IPS-NIHi7 (cell line): ENCODE data around the gene MET.
"Not testable (repeated sequence)": the region's sequence is repeated elsewhere in the genome, so short reads cannot be mapped to it uniquely, and the experiment has no call there.

Experiments used
- DNase-seq: peaks from one replicate; pipeline ENCODE4 v3.0.0; 2012; ENCODE audit warnings: mixed read lengths; ENCODE audit errors: extremely low spot score

MET gene

DNA sequence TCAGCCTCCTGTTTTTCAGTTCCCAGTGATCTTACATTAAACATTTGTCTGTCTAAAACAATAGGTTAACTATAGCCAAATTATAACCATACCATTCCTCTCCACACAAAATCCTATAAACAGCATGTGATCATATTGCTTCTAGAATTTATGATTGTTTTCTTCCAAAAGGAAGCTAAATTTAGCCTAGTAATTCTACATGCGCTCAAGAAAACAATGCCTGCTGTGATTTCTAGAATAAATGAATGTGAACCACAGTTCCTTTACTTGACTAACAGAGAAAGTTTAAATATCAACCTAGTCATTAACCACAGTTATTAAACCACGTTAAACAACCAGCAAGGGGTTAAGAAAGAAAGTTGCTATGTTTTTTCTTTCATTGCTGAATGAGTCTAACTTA, 26.4 kb downstream of the MET start:
- DNase-seq, result no peak

DNA sequence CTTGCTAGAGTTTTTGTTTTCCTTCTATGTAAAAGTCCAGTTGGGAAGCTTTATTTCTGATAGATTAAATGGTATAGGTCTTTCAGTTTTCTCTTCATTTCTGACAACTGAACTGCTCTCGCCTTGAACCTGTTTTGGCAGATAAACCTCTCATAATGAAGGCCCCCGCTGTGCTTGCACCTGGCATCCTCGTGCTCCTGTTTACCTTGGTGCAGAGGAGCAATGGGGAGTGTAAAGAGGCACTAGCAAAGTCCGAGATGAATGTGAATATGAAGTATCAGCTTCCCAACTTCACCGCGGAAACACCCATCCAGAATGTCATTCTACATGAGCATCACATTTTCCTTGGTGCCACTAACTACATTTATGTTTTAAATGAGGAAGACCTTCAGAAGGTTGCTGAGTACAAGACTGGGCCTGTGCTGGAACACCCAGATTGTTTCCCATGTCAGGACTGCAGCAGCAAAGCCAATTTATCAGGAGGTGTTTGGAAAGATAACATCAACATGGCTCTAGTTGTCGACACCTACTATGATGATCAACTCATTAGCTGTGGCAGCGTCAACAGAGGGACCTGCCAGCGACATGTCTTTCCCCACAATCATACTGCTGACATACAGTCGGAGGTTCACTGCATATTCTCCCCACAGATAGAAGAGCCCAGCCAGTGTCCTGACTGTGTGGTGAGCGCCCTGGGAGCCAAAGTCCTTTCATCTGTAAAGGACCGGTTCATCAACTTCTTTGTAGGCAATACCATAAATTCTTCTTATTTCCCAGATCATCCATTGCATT, 27.1 kb downstream of the MET start:
- no peak for DNase-seq

DNA sequence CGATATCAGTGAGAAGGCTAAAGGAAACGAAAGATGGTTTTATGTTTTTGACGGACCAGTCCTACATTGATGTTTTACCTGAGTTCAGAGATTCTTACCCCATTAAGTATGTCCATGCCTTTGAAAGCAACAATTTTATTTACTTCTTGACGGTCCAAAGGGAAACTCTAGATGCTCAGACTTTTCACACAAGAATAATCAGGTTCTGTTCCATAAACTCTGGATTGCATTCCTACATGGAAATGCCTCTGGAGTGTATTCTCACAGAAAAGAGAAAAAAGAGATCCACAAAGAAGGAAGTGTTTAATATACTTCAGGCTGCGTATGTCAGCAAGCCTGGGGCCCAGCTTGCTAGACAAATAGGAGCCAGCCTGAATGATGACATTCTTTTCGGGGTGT, 27.7 kb downstream of the MET start:
- no peak for DNase-seq

DNA sequence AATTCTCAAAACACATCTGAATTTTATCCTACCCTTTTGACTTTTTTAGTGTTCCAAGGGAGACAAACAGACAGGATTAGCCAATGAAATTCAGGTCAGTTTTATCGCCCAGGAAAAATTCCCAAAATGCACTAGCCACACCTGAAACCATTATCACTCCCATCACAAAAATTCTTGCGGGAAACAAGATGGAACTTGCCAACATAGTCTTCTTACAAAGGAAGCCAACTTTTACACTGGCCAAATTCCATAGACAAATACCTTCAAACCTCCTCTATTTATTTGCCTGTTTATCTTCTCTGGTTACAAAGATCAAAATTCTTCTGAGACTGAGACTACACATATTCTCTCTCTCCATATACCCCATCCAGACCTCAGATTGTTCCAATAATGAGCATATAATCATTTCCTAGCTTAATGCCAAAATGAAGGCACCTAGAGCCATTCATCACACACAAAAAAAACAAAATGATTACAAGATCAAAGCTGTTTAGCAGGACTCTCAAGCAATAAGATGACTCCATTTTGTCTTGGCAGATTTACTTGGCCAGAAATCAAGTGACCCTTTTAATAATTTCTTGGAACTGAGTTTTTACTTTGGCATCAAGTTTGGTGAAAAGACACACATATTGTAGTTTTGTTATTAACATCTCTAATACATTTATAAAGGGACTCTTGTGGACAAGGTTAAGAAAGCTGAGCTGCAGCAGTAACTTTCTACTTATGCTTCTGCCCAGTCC, 30.2 kb downstream of the MET start:
- no peak for DNase-seq

DNA sequence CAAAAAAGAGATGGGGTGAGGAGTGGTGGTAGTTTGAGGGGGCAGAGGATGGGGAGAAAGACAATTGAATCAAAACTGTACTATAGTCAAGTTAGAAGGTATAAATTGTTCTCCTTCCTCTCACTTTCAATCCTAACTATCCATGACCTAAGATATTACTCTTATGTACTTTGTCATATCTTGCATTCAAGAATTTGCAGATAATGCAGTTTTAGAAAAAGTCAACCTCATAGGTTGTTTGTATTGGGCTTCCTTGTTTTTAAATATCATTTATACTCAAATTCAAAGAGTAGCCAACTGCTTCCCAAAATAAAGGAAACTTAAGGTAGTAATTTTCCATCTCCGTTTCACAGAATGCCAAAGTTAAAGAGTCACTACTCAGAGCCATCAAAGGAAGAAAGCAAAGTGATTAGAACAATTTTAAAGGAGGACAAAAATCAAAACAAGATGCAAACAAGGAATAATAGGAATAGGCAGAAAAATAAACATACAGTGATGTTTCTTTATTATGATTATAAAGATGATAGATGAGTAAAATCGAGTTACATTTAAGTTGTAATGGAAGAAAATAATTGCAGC, 32.7 kb downstream of the MET start:
- no peak for DNase-seq

DNA sequence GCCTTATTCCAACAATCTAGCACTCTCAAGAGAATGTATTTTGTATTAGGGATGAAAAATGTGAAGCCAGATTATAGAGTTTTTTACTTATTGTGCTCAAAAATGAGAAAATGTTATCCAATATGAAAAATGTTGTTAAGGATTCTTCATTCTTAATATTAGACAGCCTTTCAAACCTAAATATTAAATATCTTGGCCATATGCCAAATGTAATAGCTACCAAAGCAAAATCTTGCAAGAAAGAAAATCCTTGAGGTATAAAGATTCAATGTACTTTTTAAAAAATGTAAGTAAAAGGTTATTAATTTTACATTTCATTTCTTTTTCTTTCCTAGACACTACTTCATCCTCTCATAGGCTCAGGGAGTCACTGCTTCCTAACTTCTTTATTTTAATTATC, 33.4 kb downstream of the MET start:
- DNase-seq, result no peak

DNA sequence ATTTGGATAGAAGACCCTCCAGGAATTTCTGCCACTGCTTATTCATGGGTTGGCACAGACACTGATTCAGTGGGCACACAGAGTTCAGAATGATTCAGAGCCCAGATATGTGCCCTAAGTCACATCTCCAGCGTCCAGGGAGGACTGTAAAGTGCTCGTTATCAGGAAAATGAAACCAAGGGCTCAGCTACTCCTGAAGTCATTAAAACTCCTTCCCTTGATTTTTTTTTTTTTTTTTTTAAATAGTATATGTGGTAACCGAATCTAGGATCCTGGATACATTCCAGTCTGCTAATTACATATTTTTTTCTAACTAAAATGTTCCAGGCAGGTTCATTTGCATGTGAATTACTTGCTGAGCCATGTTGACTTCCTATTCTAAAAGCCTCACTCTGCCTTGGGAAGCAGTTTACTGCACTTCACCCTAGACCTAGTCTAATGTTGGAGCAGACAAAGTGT, 34.7 kb downstream of the MET start:
- DNase-seq, result no peak

DNA sequence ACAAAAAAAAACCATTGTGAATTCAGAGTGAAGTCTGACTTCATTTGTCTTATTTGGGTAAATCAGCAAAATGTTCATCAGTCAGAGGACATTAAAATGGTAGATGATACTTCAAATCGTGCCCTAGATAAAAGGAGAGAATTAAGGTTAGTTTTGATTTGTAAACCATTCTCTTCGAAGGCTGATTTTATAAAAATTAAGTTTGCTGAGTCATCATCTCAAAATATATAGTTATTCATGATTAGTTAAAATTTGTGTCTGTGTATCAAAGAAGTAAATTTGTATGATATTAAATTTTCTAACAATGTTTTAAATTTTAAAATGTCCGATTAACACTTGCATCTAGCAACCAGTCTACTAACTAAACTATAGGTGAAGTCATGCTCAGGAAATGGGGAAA, 35.3 kb downstream of the MET start:
- DNase-seq, result no peak

DNA sequence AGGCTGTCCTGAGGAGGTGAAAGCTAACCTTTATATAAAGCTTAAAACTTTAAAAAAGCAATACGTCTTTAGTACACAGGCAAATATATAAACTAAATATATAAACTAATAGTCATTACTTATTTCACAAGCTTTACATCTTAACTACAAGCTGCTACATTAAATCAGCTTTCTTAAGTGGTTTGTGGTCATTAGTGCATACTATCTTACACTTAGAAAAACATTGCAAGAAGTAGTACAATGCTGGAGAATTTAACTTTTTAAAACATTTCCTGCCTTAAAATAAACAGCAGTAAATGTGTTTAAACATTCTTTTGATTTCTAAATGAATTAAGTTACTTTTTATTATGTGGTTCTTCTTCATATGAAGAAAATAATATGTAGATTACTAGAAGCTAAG, 36.3 kb downstream of the MET start:
- DNase-seq, result no peak

DNA sequence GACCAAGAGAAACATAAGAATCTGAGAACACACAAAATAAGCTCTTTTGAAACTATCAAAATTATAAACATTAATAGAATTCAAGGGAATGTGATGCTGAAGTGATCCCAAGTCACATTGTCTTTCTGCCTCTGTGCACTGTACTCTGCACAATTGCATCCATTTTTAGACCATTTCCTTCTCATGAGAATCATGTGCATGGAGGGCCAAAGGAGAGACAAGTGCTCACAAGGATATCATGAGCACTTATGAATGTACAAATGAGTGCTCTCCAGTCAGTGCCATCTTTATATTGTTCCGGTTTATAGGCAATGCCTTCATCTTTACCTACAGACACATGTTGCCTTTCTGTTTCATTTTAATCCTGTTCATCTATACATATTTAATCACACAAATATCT, 36.9 kb downstream of the MET start:
- DNase-seq, result no peak

DNA sequence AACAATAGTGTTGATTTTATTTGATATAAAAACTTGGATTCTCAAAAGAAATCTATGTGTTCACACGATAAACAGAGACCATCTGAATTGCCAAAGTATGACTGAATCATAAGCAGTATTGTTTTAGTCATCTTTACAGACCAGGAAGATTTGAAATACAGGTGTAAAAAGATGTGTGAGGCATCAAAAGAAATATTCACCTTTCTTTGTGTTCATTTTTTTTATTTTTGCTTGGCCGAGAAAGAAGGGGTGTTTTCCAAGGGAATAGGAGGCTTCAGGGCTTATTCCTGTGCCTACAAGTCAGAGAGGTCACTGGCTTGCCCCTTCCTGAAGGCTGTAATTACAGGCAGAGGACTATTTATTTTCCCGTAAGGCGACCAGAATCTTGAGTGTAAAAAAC, 37.3 kb downstream of the MET start:
- no peak for DNase-seq

DNA sequence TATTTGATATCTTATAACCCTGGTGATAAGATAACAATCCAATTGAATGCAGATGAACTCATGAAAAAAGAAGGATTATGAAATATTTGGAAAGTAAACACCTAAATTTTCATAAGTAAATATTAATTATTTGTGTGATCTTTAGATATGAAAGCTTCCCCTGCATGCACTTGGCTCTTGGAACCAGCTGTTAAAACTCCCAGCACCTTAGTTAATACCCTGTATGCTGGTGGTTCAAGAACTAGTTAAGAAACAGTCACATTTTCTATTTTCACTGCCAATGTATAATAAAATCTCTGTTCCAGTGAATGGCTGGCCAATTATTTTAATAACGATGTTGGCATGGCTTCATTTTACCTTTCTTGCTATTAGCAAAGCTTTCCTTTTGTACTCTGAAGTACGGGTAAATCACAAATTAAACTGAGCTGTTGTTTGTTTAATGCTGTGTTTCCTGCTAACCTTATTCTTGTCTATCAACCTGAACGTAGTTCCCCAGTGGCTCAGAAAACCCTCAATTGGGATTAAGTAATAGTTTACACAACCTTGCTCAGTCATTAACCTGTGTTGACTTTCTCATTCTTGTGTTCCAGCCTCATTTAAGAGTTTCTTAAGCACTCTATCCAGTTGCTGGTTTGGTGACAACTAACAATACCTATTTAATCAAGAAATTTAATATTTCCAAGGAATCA, 38.9 kb downstream of the MET start:
- no peak for DNase-seq

DNA sequence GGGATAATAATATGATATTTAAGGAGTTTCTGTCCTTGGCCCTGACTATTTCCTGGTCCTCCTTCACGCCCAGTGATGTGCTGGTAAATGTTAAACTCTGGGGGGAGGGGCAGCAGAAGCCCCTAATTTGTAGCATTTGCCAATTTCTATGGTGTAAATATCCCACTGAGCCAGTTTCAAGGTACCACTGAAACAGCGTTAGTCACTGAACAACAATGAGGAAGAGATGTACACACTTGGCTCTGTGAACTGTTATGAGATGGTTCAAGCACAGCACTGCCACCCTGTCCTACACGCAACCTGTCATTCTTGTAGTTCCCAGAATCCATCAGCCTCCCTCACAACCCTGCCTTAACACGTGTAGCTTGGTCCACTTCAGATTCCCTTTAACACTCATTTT, 39.8 kb downstream of the MET start:
- DNase-seq, result no peak

DNA sequence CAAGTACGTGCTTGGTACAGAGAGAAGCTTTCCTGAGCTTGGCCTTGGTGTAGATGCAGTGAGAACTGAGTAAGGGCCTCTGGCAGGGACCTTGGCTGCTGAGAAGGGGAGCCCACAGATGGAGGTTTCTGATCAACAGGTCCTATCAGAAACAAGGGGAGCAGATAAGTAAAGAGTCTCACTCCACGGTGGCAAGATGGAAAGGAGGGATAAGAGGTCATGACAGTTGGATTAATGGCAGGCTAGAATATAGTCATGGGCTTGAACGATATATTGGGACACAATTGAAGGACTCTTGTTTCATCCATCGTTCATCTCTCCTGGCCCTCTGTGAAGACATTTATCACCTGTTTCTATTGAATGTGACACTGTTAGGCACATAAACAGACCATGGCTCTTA, 41.5 kb downstream of the MET start:
- DNase-seq, result no peak

DNA sequence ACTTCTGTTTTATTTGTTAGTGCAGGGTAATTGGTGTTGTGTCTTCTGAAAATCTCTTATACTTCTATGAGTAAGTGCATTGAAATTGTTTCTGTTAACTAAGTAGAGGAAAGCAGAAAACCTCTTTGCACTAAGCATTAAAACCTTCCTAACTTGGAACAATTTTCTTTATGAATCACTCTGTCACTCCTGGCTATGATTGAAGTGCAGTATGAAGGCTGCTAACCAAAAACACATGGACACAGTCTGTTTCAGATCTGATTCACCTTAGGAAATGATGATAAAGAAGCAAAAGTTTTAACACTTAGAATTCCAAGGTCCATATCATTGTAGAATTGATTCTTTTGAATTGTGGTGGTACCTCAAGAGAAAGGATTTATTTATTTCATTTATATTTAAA, 41.9 kb downstream of the MET start:
- no peak for DNase-seq

DNA sequence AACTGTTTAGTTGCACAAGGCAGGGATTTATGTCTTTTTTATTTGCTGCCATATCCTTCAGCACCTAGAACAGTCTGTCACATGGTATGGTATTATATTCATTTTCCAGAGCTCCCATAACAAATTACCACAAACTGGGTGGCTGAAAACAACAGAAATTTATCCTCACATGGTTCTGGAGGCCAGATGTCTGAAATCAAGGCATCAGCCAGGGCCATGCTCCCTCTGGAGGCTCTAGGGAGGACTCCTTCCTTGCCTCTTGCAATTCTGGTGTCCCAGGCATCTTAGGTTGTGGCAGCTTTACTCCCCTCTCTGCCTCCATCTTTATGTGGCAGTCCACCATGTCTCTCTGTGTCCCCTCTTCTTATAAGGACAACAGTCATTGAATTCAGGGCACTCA, 43.1 kb downstream of the MET start:
- DNase-seq, result no peak

DNA sequence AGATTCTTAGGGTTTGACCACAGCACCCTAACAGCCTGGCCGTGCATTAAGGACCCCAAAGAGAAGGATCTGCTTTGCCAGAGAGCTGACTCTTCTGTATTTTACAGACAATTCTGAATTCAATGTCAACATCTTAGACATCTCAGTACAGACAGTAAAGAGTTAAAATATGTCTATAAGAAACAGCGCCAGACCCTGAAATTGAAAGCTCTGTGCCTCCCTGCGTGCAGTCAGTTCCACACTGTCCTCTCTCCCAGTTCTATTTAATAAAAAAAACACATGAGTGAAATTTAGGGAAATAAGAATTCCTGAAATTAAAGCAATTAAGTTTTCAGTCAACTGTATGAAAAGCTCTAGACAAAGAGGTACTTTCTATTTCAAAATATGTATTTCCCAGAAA, 45.1 kb downstream of the MET start:
- DNase-seq, result no peak

DNA sequence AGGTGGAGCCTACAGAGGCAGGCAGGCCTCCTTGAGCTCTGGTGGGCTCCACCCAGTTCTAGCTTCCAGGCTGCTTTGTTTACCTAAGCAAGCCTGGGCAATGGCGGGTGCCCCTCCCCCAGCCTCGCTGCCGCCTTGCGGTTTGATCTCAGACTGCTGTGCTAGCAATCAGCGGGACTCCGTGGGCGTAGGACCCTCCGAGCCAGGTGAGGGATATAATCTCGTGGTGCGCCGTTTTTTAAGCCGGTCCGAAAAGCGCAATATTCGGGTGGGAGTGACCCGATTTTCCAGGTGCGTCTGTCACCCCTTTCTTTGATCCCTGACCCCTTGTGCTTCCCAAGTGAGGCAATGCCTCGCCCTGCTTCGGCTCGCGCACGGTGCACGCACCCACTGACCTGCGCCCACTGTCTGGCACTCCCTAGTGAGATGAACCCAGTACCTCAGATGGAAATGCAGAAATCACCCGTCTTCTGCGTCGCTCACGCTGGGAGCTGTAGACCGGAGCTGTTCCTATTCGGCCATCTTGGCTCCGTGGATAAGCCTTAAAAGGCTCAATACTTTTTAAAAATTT, 52.0 kb downstream of the MET start:
- DNase-seq, result not testable (repeated sequence)

DNA sequence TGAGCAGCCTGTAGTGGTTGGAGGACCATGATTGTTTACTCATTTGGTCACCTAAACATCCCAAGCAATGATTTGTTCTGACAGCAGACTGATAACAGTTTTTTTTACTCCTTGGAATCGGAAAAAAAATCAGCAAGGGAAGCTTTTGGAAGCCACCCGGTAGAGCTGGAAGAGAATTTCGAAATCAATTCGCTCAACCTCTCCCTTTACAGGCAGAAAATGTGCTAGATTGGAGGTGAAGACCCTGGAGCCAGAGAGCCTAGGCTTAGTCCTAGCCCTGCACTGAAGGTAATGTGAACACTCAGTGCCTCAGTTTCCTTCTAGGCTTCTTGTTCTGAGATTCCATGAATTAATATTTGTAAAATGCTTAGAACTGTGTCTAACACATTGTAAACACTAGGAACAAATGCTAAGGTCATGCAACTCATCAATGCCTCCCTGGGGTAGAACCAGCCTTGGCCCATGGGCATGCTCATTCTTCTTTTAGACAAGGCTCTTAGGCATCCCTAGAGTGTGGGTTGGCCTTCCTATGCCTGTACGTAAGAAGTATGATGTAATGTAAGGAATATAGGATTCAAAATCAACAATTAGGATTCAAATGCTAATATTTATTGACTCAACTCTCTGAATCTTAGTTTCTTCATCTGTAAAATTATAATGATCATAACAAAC, 52.7 kb downstream of the MET start:
- no peak for DNase-seq

DNA sequence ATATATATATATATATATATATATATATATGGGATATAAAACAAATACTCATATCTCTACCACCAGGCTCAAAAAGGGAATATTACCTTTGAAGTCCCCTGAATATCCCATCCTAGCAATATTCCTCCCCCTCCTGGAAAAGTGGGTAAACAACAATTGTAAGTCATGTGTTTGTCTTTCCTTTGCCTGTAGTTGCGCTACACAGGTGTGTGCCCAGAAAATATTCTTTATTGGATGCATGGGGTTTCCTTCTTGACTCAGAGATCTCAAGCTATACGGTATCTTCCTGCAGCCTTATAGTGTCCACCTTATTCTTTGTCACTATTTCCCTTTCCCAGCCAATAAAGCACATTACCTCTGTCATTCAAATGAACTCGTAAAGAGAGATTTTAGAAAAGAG, 54.2 kb downstream of the MET start:
- no peak for DNase-seq

DNA sequence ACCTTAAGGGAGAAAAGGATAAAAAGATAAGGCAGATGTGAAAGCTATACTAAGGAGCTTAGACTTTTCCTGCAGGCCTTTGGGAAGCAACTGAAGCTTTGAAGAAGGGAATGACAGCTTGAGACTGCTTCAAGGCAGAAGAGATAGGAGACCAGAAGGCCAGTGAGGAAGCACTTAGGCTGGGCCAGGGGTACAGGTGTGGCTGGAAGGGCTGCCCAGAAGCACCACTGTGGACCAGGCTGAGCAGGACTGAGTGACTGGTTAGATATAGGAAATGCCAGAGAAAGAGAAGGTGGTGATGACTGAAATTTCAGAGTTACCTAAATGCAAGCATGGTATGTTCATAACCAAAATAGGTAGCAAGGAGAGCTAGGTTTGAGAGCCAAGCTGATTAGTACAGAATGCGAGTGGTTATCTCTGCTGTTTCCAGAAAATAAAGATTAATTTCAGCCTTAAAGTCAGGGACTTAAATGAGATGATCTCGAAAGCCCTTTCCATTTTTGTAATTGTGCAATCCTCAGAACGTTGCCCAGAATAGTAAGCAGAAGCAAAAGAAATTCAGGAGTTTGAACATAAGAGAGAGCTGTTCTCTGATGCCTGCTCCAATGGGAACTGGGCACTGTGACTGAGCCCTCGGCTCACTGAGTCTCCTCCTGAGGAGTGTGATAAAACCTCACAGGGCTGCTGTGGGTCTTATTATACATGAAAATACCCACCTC, 54.9 kb downstream of the MET start:
- no peak for DNase-seq
